OCI-LY3 (cell line): ENCODE results near the gene RPL3.

Experiments
- H2AFZ ChIP-seq: fragments of 200-600, 300-600 bp; shearing (Covaris generic); 2 replicates; pipeline ENCODE4 v1.6.0; 2014; ENCODE audit warnings: antibody characterized with exemption, low read depth, low read length
- H3K27ac ChIP-seq: fragments of 200-600, 300-600 bp; sonication (generic); 2 replicates; pipeline ENCODE4 v1.5.1; 2014; ENCODE audit warnings: mild to moderate bottlenecking, low read length, moderate library complexity, mixed read lengths
- H3K27me3 ChIP-seq: fragments of 200-600, 300-600 bp; sonication (generic); 2 replicates; pipeline ENCODE4 v1.6.1; 2014; ENCODE audit warnings: low read depth, low read length, mixed read lengths
- H3K36me3 ChIP-seq: fragments of 200-600, 300-600 bp; sonication (generic); replicated peaks from 2 replicates; pipeline ENCODE3; 2014; ENCODE audit warnings: low read depth, low read length, mixed read lengths
- H3K4me1 ChIP-seq: fragments of 300-600, 200-600 bp; sonication (generic); 2 replicates; pipeline ENCODE4 v1.6.1; 2014; ENCODE audit warnings: low read length, mixed read lengths
- H3K4me2 ChIP-seq: fragments of 200-600, 300-600 bp; sonication (generic); 2 replicates; pipeline ENCODE4 v1.6.1; 2014; ENCODE audit warnings: low read length, mixed read lengths
- H3K4me3 ChIP-seq: fragments of 300-600, 200-600 bp; sonication (generic); 2 replicates; pipeline ENCODE4 v1.5.1; 2014; ENCODE audit warnings: antibody characterized with exemption, mild to moderate bottlenecking, low read length, moderate library complexity
- H3K79me2 ChIP-seq: fragments of 300-600, 200-600 bp; shearing (Covaris generic); 2 replicates; pipeline ENCODE4 v1.6.1; 2014; ENCODE audit warnings: mild to moderate bottlenecking, low read length, mixed read lengths
- H3K9ac ChIP-seq: fragments of 300-600, 200-600 bp; shearing (Covaris generic); 2 replicates; pipeline ENCODE4 v1.6.0; 2014; ENCODE audit warnings: mild to moderate bottlenecking, low read length, moderate library complexity
- H3K9me3 ChIP-seq: fragments of 200-600, 300-600 bp; shearing (Covaris generic); 2 replicates; pipeline ENCODE4 v1.6.1; 2014; ENCODE audit warnings: low read length, mixed read lengths; ENCODE audit not compliant: insufficient read depth
- H4K20me1 ChIP-seq: fragments of 200-600, 300-600 bp; sonication (generic); 2 replicates; pipeline ENCODE4 v1.6.1; 2016; ENCODE audit warnings: low read length, mixed read lengths; ENCODE audit not compliant: insufficient read depth
- EZH2phosphoT487 ChIP-seq: fragments of 200-600 bp; shearing (Covaris generic); IDR thresholded peaks from 2 replicates; pipeline ENCODE4 v1.6.1; 2018; ENCODE audit warnings: antibody characterized with exemption, mixed run types, low read depth
- TF ChIP-seq, protein P1 (sequence below): fragments of 200-600, 300-600 bp; sonication (generic); IDR thresholded peaks from 2 replicates; pipeline ENCODE4 v1.5.1; 2014; ENCODE audit warnings: antibody characterized with exemption, low read length, low read depth

The RPL3 gene

DNA sequence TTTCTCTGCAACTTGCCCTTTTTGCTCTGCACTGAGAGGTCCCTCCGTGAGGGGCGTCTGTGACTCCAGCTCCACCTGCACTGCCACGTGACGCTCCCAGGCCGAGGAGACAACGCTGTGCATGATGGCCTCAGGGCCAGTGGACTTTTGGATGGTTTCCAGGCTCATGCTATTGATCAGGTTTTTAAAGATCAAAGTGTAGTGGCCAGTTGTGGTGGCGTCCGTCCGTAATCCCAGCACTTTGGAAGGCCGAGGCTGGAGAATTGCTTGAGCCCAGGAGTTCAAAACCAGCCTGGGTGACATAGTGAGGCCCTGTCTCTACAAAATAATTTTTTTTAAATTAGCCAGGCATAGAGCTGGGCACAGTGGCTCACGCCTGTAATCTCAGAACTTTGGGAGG, 16.1 kb downstream of the RPL3 start:
- Histone ChIP-seq H4K20me1 (no peaks in the 10 kb centered on the region), H2AFZ (no peak overlapping the region), H3K27me3 (no peaks in the 10 kb centered on the region), H3K4me1 (peaks cover 16% of the 10 kb centered on the region), H3K9ac (no peak overlapping the region), H3K27ac (no peak overlapping the region), H3K4me2 (no peak overlapping the region), H3K9me3 (no peaks in the 10 kb centered on the region), H3K36me3 (peaks cover 13% of the 10 kb centered on the region), H3K79me2 (no peaks in the 10 kb centered on the region), H3K4me3 (no peak overlapping the region)
- TF ChIP-seq EZH2phosphoT487: no peak
- TF ChIP-seq, protein P1, sequence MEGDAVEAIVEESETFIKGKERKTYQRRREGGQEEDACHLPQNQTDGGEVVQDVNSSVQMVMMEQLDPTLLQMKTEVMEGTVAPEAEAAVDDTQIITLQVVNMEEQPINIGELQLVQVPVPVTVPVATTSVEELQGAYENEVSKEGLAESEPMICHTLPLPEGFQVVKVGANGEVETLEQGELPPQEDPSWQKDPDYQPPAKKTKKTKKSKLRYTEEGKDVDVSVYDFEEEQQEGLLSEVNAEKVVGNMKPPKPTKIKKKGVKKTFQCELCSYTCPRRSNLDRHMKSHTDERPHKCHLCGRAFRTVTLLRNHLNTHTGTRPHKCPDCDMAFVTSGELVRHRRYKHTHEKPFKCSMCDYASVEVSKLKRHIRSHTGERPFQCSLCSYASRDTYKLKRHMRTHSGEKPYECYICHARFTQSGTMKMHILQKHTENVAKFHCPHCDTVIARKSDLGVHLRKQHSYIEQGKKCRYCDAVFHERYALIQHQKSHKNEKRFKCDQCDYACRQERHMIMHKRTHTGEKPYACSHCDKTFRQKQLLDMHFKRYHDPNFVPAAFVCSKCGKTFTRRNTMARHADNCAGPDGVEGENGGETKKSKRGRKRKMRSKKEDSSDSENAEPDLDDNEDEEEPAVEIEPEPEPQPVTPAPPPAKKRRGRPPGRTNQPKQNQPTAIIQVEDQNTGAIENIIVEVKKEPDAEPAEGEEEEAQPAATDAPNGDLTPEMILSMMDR: no peak

DNA sequence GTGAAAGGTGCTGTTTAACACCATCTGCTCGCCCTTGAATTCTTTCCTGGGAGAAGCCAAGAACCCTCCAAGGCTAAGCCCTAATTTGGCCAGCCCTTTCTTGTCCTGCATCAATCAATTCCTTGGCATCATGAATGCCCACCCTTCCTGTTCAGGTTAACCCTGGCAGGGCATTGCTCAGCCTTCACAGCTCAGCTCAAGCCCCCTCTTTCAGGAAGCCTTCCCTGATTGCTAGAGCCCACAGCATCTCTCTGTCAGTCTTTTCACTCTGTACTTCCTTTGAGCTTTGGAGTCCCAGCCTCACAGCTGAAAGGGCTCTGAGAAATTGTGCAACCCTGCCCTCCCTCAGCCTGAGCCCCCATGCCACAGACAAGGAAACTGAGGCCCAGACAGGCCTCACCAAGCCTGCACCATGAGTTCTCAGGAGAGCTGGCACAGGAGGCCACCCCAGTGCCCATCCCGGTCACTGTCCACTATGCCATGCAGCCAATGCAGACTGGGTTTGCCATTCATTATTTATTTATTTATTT, 16.9 kb downstream of the RPL3 start:
- TF ChIP-seq, protein P1: no peak
- TF ChIP-seq EZH2phosphoT487: no peak
- H2AFZ ChIP-seq: no peak overlapping the region
- H3K4me2 ChIP-seq: no peak overlapping the region
- H3K4me3 ChIP-seq: no peak overlapping the region
- H3K9me3 ChIP-seq: no peaks in the 10 kb centered on the region
- no peaks in the 10 kb centered on the region for H4K20me1 ChIP-seq
- no peak overlapping the region for H3K9ac ChIP-seq
- H3K4me1 ChIP-seq: peaks cover 16% of the 10 kb centered on the region
- H3K27me3 ChIP-seq: no peaks in the 10 kb centered on the region
- H3K36me3 ChIP-seq: peaks cover 13% of the 10 kb centered on the region
- no peak overlapping the region for H3K27ac ChIP-seq
- H3K79me2 ChIP-seq: no peaks in the 10 kb centered on the region

DNA sequence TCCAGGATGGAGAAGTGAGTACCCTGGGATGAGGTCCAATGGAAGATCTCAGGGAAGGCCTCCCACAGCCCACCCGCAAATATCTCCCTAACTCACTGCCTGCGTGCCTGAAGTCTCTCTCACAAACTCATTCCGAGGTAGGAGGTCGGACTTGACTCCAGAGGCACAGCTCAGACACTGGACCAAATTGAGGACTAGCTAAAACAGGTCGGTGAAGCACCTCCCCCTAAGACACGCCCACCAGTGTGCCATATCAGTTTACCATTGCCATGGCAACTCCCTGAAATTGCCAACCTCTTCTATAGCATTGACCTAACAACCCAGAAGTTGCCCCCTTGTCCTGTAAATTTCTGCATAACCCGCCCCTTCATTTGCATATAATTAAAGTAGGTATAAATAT, 17.5 kb downstream of the RPL3 start:
- TF ChIP-seq, protein P1: no peak
- TF ChIP-seq EZH2phosphoT487: no peak
- Histone ChIP-seq H3K9me3 (no peaks in the 10 kb centered on the region), H3K27ac (no peak overlapping the region), H3K36me3 (peaks cover 8% of the 10 kb centered on the region), H2AFZ (no peak overlapping the region), H3K27me3 (no peaks in the 10 kb centered on the region), H3K4me3 (no peak overlapping the region), H4K20me1 (no peaks in the 10 kb centered on the region), H3K9ac (no peak overlapping the region), H3K4me2 (no peak overlapping the region), H3K79me2 (no peaks in the 10 kb centered on the region), H3K4me1 (peaks cover 16% of the 10 kb centered on the region)

DNA sequence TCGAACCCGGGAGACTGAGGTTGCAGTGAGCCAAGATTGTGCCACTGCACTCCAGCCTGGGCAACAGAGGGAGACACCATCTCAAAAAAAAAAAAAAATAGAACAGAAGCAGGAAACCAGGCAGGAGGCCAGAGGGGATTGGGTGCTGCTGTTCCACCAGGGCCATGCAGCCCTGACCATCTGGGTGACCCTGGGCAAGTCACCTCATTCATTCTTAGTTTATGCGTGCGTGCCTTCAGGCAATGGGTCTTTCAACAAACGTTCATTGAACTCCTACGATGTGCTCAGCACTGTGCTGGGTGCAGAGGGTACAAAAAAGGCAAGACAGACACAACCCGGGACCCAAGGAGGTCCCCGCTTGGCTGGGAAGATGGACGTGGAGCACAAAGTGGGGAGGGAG, 18.3 kb downstream of the RPL3 start:
- Histone ChIP-seq H3K36me3 (peaks cover 1% of the 10 kb centered on the region), H3K9ac (no peak overlapping the region), H3K9me3 (no peaks in the 10 kb centered on the region), H4K20me1 (no peaks in the 10 kb centered on the region), H3K27ac (no peak overlapping the region), H3K4me3 (no peak overlapping the region), H3K4me2 (no peak overlapping the region), H3K27me3 (no peaks in the 10 kb centered on the region), H3K4me1 (peaks cover 16% of the 10 kb centered on the region), H2AFZ (no peak overlapping the region), H3K79me2 (no peaks in the 10 kb centered on the region)
- TF ChIP-seq EZH2phosphoT487: no peak
- TF ChIP-seq, protein P1: no peak
